Kidney tubule cell (primary cell): ENCODE data around the gene ARHGAP36.

Experiments
- DNase-seq: peaks from one replicate; pipeline ENCODE4 v3.0.0-alpha.2; 2018; ENCODE audit warnings: low spot score

ARHGAP36 gene

DNA sequence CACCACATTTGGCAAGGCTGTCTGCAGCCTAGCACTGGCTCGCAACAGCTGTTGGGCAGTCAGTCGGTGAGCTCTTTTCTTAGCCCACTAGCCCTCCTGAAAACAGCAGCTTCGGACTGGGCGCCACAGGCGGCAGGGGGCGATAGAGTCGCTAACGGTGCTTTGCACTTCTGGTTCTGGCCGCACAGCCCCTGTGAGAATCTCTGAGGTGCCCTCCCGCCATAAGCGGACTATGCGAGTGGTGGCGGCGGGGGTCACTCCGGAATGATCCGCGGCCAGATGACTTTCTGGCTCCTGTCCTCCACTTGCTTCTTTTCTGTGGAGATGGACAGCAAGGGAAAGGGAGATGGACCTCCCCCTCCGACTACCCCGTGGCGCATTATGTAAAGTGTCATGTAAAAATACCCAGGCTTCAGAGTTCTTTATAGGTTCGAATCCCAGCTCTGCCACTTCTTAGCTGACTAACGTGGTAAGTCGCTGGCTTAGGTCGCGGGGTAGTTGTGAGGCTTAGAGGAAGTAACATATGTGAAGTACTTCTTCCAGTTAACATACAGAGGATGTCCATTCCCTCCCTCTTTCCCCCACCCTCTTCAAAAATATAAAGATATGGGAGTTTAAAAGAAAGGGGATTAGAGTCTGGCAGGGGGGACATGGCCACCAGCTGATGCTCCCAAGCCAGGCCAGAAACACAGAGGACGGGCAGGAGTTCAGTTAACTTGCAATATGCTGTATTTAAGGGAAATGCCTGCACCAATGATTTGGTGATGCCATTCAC, 11.0 kb downstream of the ARHGAP36 start:
- DNase-seq, result peak; percentile 10

DNA sequence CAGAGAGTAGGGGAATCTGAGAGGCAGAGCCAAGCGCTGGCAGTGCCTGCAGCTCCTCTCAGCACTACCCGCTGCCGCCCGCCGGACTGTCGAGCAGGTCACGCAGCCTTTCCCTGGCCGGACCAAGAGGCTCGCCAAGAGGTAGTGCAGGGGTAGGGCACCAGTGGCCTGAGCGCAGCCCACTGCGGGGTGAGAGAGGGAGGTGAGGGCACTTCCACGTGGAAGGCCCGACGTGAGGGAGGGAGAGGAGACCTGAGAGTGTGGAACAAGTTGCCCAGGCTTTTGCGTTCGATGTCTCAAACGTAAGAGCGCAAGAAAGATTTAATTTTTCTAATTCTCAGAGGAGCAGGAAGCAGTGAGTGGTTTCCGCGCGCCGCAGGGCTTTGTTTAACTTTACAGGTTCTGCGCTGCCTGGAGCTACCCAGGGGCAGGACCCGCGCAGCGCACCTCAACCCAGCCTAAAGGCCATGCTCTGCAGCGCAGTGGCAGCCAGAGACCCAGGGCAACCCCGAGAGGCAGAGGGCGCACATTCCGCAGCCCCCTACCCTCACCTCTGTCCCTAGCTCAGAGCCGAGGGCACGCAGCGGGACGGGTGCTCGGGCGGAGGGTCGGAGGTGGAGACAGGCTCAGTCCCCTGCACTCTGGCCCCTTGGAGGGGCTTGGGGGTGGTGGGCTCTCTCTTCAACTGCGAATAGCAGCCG, 14.9 kb downstream of the ARHGAP36 start:
- DNase-seq, result no peak

DNA sequence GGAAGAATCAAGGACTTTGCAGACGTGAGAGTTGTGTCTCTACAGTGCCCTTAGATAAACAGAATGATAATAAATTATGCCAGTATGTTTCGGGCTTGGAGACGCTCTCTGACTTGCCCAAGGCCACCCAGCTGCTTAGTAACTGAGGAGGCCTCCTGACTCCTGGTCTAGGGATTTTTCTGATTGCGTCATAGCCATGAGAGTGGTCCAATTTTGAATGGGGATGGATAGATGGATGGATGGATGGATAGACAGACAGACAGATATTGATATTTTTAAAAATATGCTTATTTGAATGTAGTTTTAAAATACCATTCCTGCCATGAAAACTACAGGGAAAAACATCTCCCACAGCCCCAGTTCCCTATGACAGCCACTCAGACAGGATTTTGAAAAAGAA, 15.5 kb downstream of the ARHGAP36 start:
- no peak for DNase-seq

DNA sequence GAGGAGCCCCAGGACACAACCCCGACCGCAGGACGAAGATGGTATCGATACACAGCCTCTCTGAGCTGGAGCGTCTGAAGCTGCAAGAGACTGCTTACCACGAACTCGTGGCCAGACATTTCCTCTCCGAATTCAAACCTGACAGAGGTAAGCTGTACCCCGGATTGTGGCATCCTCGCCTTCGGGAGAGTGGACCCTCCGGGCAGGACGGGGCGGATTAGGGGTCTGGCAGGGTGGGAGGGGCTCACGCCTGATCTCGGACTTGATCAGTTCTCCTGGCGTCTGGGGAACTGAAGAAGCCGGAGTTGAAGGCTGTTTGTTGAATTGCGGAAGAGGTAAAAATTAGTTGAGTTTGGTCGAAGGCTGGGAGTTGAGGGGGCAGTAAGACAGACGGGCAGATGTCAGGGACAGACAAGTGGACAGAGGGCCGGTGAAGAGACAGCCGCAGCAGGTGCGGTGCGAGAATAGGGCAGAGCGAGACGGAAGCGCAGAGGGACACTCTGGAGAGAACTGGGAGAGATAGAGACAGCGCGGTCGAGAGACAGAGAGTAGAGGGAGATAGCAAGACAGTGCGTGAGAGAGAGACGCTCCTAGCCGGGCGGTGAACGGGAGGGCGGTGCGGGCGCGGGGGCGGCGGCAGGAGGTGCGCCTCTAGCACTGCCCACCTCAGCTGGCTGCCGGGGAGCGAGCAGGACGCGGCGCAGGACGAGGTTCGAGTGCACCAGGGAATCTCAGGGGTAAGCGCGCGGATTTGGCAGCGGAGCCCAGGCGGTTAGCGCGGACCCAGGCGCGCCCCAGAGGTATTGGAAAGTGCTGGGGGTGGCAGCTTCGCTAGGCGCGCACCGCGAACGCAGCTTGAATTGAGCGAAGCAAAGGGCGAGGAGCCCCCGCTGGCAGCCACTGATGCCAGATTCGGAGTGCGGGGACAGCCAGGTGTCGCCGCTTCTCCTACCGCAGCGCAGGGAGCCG, 23.9 kb downstream of the ARHGAP36 start:
- DNase-seq, result no peak

DNA sequence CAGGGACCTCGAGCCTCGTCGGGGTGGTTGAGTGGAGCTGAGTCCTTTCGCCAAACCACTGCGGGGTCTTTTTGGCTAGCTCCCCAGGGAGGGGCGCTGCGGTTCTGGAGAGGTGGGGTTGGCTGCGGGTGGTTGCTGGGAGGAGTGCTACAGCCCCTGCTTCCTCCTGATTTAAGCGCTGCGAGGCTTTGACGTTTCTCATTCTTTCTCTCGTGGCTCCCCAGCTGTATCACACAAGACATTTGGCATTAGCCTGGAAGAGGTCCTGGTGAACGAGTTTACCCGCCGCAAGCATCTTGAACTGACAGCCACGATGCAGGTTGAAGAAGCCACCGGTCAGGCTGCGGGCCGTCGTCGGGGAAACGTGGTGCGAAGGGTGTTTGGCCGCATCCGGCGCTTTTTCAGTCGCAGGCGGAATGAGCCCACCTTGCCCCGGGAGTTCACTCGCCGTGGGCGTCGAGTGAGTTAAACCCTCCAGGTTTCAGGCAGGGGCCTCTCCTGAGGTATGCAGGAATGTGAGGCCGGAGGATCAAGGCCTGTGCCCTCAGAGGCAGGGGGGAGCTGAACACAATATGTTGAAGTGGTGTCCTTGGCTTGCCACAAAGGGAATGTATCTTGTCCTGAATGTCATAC, 25.5 kb downstream of the ARHGAP36 start:
- DNase-seq, result no peak

DNA sequence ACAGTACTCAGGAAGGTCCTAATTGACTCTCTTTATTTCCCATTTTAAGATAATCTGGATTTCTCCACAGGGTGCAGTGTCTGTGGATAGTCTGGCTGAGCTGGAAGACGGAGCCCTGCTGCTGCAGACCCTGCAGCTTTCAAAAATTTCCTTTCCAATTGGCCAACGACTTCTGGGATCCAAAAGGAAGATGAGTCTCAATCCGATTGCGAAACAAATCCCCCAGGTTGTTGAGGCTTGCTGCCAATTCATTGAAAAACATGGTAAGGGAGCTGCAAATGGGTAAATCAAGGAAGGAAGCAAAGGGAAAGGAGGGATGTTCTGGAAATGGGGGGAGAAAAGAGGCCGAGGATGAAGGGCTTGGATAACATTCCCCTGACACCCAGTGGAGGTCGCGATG, 26.0 kb downstream of the ARHGAP36 start:
- DNase-seq, result no peak

DNA sequence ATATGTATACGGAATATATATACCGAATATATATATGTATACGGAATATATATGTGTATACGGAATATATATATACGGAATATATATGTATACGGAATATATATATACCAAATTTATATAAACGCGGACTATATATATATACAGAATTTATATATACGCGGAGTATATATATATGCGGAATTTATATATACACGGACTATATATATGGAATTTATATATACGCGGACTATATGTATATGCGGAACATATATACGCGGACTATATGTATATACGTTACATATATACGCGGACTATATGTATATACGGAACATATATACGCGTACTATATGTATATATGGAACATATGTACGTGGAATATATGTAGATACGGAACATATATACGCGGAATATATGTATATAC, 78.6 kb downstream of the ARHGAP36 start:
- DNase-seq, result no peak

DNA sequence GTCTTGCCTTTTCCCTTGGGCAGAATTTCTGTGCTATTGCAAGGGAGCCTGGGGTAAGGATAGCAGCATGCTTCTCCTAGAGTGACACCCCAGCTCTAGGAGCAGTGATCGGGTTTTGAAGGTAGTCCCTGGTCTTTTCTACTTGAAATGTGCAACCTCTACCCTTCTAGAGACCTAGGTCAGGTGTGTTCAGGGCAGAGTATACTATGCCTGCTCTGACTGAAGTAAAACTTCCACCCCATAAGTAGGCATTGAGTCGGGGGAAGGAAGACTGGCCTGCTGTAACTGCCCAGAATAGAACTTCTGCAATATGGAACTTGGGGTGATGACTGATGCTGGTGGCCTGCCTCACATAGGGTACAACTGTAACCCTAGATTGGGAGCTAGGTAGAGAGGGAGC, 80.9 kb downstream of the ARHGAP36 start:
- no peak for DNase-seq
